Measurements from ENCODE around the gene SRGAP1.

SRGAP1 gene

DNA sequence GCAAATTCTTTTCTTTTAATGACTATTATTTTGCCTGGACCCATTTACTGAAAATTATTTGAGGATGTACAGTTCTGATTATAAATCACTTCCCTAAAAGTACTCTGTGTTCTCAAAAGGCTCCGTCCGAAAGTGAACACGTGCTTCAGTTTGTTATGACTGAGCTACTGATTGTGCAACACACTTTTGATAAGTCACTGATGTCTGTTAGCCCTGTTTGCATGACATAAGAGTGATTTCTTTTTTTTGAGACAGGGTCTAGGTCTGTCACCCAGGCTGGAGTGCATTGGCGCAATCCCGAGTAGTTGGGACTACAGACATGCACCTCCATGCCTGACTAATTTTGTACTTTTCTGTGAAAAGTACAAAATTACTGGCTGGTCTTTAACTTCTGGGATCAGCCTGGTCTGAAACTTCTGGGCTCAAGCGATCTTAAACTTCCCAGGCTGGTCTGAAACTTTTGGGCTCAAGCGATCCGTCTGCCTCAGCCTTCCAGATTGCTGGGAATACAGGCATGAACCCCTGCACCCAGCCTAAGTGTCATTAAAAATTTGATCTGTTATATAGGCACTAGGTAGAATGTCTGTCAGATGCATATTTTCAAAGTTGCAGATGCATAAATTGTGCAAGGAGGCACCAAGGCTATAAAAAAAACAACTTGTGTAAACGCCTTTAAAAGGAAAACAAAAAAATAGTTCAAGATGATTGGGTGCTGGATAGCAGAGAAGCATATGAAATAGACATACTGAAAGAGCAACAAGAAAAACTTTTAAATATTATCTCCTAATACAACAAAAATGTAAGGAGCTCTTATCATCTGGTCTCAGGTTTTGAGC lies 111.5 kb downstream of the SRGAP1 start:
- DNase-seq: peak; percentile 10 to 55
- H2AFZ ChIP-seq (ENCODE audit: insufficient read depth, low read length, poor library complexity): no peak overlapping the region
- no peak overlapping the region for H3K27ac ChIP-seq (ENCODE audit: low read depth, low read length)
- no peak overlapping the region for H3K4me2 ChIP-seq (ENCODE audit: low read length)
- H4K91ac ChIP-seq (ENCODE audit: low read depth, low read length): no peak overlapping the region
- H3K36me3 ChIP-seq (ENCODE audit: control insufficient read depth in 1 of 2, insufficient read depth in 2 of 2, low read length in 2 of 2): no peaks in the 10 kb centered on the region
- no peak overlapping the region for H3K23ac ChIP-seq (ENCODE audit: low read length)
- H2BK12ac ChIP-seq (ENCODE audit: low read length): no peak overlapping the region
- no peak overlapping the region for H4K8ac ChIP-seq (ENCODE audit: low read depth, low read length)
- H3K9ac ChIP-seq (ENCODE audit: low read length): no peak overlapping the region
- H3K4me1 ChIP-seq (ENCODE audit: control insufficient read depth in 1 of 2, insufficient read depth in 2 of 2, low read length in 2 of 2): no peaks in the 10 kb centered on the region
- no peaks in the 10 kb centered on the region for H3K27me3 ChIP-seq (ENCODE audit: insufficient read depth, low read length)
- no peak overlapping the region for H2AK5ac ChIP-seq (ENCODE audit: low read length)
- no CpG with 5 or more reads among the region's 9 CpGs for WGBS (ENCODE audit: extremely low coverage, insufficient coverage, insufficient read length)
- no peak overlapping the region for H2BK120ac ChIP-seq (ENCODE audit: insufficient read depth, low read length, poor library complexity)
- H3K4ac ChIP-seq (ENCODE audit: low read depth, low read length): no peak overlapping the region
- no peak overlapping the region for H2BK5ac ChIP-seq (ENCODE audit: low read depth, low read length, poor library complexity)
- no peak overlapping the region for H3K14ac ChIP-seq (ENCODE audit: low read length)
- H3K18ac ChIP-seq (ENCODE audit: low read length): no peak overlapping the region
- H4K12ac ChIP-seq (ENCODE audit: low read depth, low read length): no peak overlapping the region
- peaks cover 2% of the 10 kb centered on the region for H3K9me3 ChIP-seq (ENCODE audit: insufficient read depth, low read depth, low read length)
- H3K79me1 ChIP-seq (ENCODE audit: low read length): no peaks in the 10 kb centered on the region
- no peaks in the 10 kb centered on the region for H3K79me2 ChIP-seq (ENCODE audit: control insufficient read depth, insufficient read depth, low read length, poor library complexity)
- no peak overlapping the region for H3K4me3 ChIP-seq (ENCODE audit: low read depth, low read length)

DNA sequence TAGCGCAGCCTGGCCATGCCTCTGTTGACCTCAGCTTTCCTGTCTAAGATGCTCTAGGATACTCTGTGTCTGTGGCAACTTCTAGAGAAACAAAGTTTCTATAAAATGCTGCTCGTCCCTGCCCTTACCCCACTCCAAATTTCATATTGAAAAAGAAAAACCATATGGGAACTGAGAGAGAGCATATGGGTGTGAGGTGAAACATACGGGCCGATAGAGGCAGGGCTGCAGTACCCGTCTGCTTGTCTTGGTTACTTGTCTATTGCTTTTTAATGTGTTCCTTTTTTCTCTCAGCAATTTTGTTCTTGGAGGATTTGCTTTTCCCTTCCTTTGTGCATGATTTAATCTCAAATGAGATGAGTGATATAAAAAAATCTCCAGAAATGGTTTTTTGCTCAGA lies 113.0 kb downstream of the SRGAP1 start:
- no peak overlapping the region for H2BK120ac ChIP-seq (ENCODE audit: insufficient read depth, low read length, poor library complexity)
- H3K27ac ChIP-seq (ENCODE audit: low read depth, low read length): no peak overlapping the region
- no peak overlapping the region for H4K12ac ChIP-seq (ENCODE audit: low read depth, low read length)
- H3K18ac ChIP-seq (ENCODE audit: low read length): no peak overlapping the region
- no peak overlapping the region for H3K4me3 ChIP-seq (ENCODE audit: low read depth, low read length)
- no peak overlapping the region for H4K91ac ChIP-seq (ENCODE audit: low read depth, low read length)
- no peak overlapping the region for H3K4me2 ChIP-seq (ENCODE audit: low read length)
- no CpG with 5 or more reads among the region's 5 CpGs for WGBS (ENCODE audit: extremely low coverage, insufficient coverage, insufficient read length)
- H3K36me3 ChIP-seq (ENCODE audit: control insufficient read depth in 1 of 2, insufficient read depth in 2 of 2, low read length in 2 of 2): no peaks in the 10 kb centered on the region
- H3K14ac ChIP-seq (ENCODE audit: low read length): no peak overlapping the region
- peaks cover 2% of the 10 kb centered on the region for H3K9me3 ChIP-seq (ENCODE audit: insufficient read depth, low read depth, low read length)
- no peak overlapping the region for H3K23ac ChIP-seq (ENCODE audit: low read length)
- H2BK5ac ChIP-seq (ENCODE audit: low read depth, low read length, poor library complexity): no peak overlapping the region
- no peak overlapping the region for H3K4ac ChIP-seq (ENCODE audit: low read depth, low read length)
- no peak overlapping the region for H4K8ac ChIP-seq (ENCODE audit: low read depth, low read length)
- no peaks in the 10 kb centered on the region for H3K79me2 ChIP-seq (ENCODE audit: control insufficient read depth, insufficient read depth, low read length, poor library complexity)
- H2BK12ac ChIP-seq (ENCODE audit: low read length): no peak overlapping the region
- no peaks in the 10 kb centered on the region for H3K27me3 ChIP-seq (ENCODE audit: insufficient read depth, low read length)
- H3K79me1 ChIP-seq (ENCODE audit: low read length): no peaks in the 10 kb centered on the region
- DNase-seq: no peak
- H2AK5ac ChIP-seq (ENCODE audit: low read length): no peak overlapping the region
- no peak overlapping the region for H2AFZ ChIP-seq (ENCODE audit: insufficient read depth, low read length, poor library complexity)
- no peak overlapping the region for H3K9ac ChIP-seq (ENCODE audit: low read length)
- H3K4me1 ChIP-seq (ENCODE audit: control insufficient read depth in 1 of 2, insufficient read depth in 2 of 2, low read length in 2 of 2): no peaks in the 10 kb centered on the region

- H3K27me3 ChIP-seq (ENCODE audit: insufficient read depth, low read length): no peaks in the 10 kb centered on the region
- no CpG with 5 or more reads among the region's 3 CpGs for WGBS (ENCODE audit: extremely low coverage, insufficient coverage, insufficient read length)
- H3K9ac ChIP-seq (ENCODE audit: low read length): no peak overlapping the region
- DNase-seq: no peak
- no peak overlapping the region for H3K4ac ChIP-seq (ENCODE audit: low read depth, low read length)
- no peak overlapping the region for H4K12ac ChIP-seq (ENCODE audit: low read depth, low read length)
- no peak overlapping the region for H2AFZ ChIP-seq (ENCODE audit: insufficient read depth, low read length, poor library complexity)
- no peaks in the 10 kb centered on the region for H3K4me1 ChIP-seq (ENCODE audit: control insufficient read depth in 1 of 2, insufficient read depth in 2 of 2, low read length in 2 of 2)
- no peaks in the 10 kb centered on the region for H3K79me2 ChIP-seq (ENCODE audit: control insufficient read depth, insufficient read depth, low read length, poor library complexity)
- H3K36me3 ChIP-seq (ENCODE audit: control insufficient read depth in 1 of 2, insufficient read depth in 2 of 2, low read length in 2 of 2): no peaks in the 10 kb centered on the region
- no peak overlapping the region for H2AK5ac ChIP-seq (ENCODE audit: low read length)
- no peak overlapping the region for H2BK5ac ChIP-seq (ENCODE audit: low read depth, low read length, poor library complexity)
- no peak overlapping the region for H3K14ac ChIP-seq (ENCODE audit: low read length)
- no peak overlapping the region for H2BK12ac ChIP-seq (ENCODE audit: low read length)
- no peak overlapping the region for H4K91ac ChIP-seq (ENCODE audit: low read depth, low read length)
- H3K27ac ChIP-seq (ENCODE audit: low read depth, low read length): no peak overlapping the region
- no peak overlapping the region for H3K4me2 ChIP-seq (ENCODE audit: low read length)
- H3K9me3 ChIP-seq (ENCODE audit: insufficient read depth, low read depth, low read length): peaks cover 2% of the 10 kb centered on the region
- H3K18ac ChIP-seq (ENCODE audit: low read length): no peak overlapping the region
- H3K4me3 ChIP-seq (ENCODE audit: low read depth, low read length): no peak overlapping the region
- H4K8ac ChIP-seq (ENCODE audit: low read depth, low read length): no peak overlapping the region
- H3K23ac ChIP-seq (ENCODE audit: low read length): no peak overlapping the region
- no peaks in the 10 kb centered on the region for H3K79me1 ChIP-seq (ENCODE audit: low read length)
- no peak overlapping the region for H2BK120ac ChIP-seq (ENCODE audit: insufficient read depth, low read length, poor library complexity)
Observed at GRCh38 chr12:63958876-63959580, 114.5 kb downstream of the SRGAP1 start.

GRCh38 chr12:63961048-63961447 lies 116.5 kb downstream of the SRGAP1 start:
- WGBS (ENCODE audit: extremely low coverage, insufficient coverage, insufficient read length): no CpG with 5 or more reads among the region's 5 CpGs
- no peak for DNase-seq
- H3K9me3 ChIP-seq (ENCODE audit: insufficient read depth, low read depth, low read length): peaks cover 2% of the 10 kb centered on the region

More at GRCh38 chr12:63961048-63961447, 116.5 kb downstream of the SRGAP1 start:
- Histone ChIP-seq H3K9ac (ENCODE audit: low read length) (no peak overlapping the region), H4K12ac (ENCODE audit: low read depth, low read length) (no peak overlapping the region), H3K14ac (ENCODE audit: low read length) (no peak overlapping the region), H3K79me2 (ENCODE audit: control insufficient read depth, insufficient read depth, low read length, poor library complexity) (no peaks in the 10 kb centered on the region), H2BK12ac (ENCODE audit: low read length) (no peak overlapping the region), H3K79me1 (ENCODE audit: low read length) (no peaks in the 10 kb centered on the region), H3K4me1 (ENCODE audit: control insufficient read depth in 1 of 2, insufficient read depth in 2 of 2, low read length in 2 of 2) (no peaks in the 10 kb centered on the region), H3K4ac (ENCODE audit: low read depth, low read length) (no peak overlapping the region), H4K91ac (ENCODE audit: low read depth, low read length) (no peak overlapping the region), H3K18ac (ENCODE audit: low read length) (no peak overlapping the region), H3K23ac (ENCODE audit: low read length) (no peak overlapping the region), H2BK120ac (ENCODE audit: insufficient read depth, low read length, poor library complexity) (no peak overlapping the region), H2BK5ac (ENCODE audit: low read depth, low read length, poor library complexity) (no peak overlapping the region), H2AK5ac (ENCODE audit: low read length) (no peak overlapping the region), H3K27me3 (ENCODE audit: insufficient read depth, low read length) (no peaks in the 10 kb centered on the region), H3K4me3 (ENCODE audit: low read depth, low read length) (no peak overlapping the region), H2AFZ (ENCODE audit: insufficient read depth, low read length, poor library complexity) (no peak overlapping the region), H3K36me3 (ENCODE audit: control insufficient read depth in 1 of 2, insufficient read depth in 2 of 2, low read length in 2 of 2) (no peaks in the 10 kb centered on the region), H3K4me2 (ENCODE audit: low read length) (no peak overlapping the region), H4K8ac (ENCODE audit: low read depth, low read length) (no peak overlapping the region), H3K27ac (ENCODE audit: low read depth, low read length) (no peak overlapping the region)
